ENCODE measurements around the gene POLRMT.

- TF ChIP-seq CTCF (IDR thresholded peaks at IDR 0.05; ENCODE audit: insufficient read depth, low read depth, low read length) (no peak), EZH2 (IDR thresholded peaks at IDR 0.05; ENCODE audit: insufficient read depth, low read length) (no peak)
Observed at GRCh38 chr19:583968-584239, 49.4 kb downstream of the POLRMT start.

All from astrocyte (in vitro differentiated cells and primary cell).